HG03457 (cell line): ENCODE measurements around the gene GLS.
A peak's percentile ranks its signal among the peaks of the same experiment; 100 is the strongest.
"Not testable (repeated sequence)": the region's sequence is repeated elsewhere in the genome, so short reads cannot be mapped to it uniquely, and the experiment has no call there.

Source experiments
- ATAC-seq: cut with Tn5 transposase; IDR thresholded peaks from one replicate; pipeline ENCODE4 v1.9.1; 2021; ENCODE audit warnings: moderate number of reproducible peaks; ENCODE audit not compliant: unreplicated experiment

GLS gene

DNA sequence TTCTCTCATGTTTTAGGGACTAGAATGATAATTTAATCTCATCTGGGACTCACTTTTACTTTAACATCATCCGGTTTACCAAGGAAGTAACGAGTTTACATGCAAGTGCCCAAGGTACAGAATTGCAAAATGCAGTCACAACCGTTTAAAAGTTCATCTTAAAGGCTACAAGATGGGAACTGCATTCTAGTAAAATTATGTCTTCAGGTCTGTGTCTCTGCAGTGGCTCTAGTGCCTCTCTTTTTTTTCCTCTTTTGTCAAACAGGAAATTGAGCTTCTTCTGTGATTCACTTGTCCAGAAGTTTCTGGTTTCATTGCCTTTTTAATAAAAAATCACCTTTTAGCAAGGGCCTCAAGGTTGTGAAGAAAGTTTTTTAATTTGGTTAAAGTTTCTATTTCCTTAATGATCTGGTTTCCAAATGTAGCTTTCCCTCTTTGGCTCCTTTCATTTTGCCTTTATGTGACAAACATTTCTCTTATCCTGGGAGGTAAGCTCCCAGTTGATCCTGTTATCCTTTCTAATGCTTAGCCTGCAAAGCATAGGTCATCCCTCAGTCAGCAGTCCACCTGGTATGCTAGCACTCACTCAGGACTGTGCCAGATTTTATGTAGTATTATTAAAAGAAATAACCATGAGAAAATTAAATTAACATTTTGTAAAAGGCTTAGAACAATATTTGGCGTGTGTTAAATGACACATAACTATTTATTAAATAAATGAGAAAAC lies 2.4 kb downstream of the GLS start:
- ATAC-seq, result no peak

DNA sequence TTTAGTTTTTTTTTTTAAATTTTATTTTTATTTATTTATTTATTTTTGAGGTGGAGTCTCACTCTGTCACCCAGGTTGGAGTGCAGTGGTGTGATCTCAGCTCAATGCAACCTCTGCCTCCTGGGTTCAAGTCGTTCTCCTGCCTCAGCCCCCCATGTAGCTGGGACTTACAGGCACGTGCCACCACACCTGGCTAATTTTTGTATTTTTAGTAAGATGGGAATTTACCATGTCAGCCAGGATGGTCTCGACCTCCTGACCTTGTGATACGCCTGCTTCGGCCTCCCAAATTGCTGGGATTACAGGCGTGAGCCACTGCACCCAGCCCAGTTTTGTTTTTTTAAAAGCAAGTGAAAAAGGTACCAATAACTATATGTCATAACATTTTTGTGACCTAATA lies 5.2 kb downstream of the GLS start:
- not testable (repeated sequence) for ATAC-seq

DNA sequence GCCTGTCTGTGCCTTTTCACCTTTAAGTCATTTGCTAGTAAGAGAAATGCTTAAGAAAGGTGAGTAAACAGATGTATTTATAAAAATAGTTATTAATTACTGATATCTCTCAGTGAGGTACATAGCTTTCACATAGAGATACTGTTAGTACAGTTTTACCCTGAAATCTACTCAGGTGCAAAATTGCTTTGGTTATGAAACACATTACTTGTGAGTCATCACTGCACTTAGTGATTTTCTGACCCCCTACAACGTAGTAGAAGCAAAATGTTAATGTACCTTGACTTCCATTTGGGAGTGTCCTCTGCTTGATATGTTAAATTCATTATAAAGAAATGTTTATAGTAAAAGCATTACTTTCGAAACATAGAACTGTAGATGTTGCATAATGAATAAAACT lies 6.5 kb downstream of the GLS start:
- ATAC-seq, result peak; percentile 43

DNA sequence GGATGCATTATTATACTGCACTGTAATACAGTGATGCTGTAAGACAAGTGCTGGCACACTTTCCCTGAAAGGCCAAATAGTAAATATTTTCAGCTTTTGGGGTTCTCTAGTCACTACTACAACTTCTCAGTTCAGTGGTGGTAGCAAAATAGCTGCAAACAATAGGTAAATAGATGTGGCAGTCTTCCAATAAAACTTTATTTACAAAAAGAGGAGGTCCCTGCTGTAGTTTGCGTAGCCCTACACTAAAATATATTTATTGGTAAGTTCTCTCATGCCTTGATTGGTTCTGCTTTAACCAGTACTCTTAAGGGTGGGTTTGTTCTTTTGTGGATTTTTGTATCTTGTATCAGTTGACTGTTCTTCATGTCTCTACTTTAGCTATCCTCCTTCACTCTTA lies 7.8 kb downstream of the GLS start:
- no peak for ATAC-seq

DNA sequence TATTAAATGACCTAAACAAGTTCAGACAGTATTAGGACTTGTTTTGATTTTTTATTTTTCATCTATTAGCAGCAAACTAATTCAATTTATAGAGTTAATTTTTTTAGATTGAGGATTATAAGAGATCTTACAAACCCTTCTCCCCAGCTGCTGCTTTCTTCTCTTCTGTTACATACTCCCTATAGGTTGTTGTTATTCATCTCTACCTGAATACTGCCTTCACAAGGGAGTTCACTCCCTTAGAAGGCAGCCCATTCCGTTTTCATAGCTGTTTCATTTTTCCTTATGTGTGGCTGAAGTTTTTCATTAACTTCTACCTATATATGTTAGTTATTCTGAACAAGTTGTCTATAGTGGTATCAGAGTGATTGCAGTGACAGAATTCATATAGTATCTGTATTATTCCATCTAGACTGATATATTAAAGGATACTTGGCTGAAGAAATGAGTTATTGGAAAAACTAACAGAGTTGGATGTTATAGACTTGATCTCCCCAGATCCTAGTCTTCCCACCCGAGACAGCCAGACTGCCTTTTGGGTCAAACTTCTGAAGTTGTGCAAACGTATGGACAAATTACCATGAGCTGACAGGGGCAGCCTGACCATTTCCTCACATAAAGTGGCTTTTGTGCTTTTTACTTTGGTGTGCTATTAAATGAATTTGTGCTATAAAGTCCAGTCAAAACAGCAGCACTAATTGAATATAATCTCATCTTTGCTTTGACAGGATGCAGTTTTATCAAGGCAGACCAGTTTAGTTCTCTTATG lies 8.7 kb downstream of the GLS start:
- no peak for ATAC-seq

DNA sequence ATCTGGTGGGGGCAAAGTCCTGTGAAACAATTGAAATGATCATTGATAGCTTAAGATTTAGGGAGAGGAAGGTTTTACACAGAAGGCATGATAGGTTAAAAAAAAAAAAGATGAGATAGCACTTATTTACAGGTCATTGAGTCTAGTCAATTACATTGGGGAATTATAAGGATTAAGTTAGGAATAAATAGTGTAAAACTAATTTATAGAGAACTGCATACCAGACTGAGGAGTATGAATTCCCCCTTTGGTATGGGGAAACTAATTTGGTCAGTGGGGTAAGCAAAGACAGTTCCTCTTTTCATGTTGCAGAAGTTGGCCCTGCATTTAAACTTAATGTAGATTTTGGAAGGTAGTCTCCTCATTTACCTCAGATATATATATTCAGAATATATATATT lies 10.8 kb downstream of the GLS start:
- ATAC-seq, result peak; percentile 46

DNA sequence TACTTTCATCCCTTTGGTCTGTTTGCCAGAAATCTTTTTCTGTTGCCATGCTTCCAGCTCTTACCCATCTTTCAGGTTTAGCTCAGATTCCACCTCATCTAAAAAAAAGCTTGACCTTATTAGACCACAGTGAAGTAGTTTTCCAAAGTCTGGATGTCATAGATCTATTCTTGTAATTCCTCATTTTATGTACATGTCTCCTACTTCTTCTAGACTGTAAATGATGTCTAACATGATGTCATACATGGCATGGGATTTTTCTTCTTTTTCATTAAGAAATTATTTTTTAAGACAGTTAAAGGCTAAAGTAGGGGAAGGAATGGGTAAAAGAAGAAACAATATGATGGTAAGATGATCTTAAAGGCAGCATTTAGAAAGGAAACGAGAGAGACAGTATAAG lies 11.3 kb downstream of the GLS start:
- ATAC-seq, result no peak

DNA sequence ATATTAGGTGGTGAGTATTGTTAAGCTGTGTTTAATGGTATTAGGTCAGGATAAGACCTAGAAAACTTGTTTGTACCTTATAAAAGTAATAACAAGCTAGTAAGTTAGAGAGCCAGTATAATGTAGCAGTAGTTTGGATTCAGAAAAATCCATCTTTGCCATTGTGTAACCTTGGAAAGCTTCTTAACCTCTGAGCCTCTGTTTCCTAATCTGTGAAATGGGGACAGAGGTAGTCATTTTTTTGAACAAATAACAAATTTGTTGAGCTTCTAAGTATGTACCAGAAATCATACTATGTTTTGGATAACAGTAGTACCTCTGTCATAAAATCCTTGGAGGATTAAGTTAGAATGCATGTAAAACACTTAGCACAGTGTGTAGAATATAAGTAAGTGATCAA lies 12.5 kb downstream of the GLS start:
- ATAC-seq, result no peak

DNA sequence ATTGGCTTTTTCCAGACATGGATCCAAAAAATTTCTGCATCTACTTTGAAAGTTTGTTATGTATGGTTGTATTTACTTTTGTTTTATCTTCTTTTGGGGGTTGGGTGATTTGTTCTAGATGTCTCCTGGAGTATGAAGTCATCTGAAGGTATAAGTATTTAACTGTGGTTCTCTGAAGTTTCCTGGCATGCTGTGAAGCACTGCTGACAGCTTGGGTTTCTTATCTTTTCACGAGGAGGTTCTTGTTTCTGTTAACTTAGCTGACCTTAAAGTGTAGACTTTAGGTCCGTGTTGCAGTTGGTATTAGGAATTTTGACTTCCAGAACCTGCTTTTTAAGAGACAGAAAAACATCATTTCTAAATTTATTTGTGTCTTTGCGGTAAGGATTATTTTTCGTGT lies 15.9 kb downstream of the GLS start:
- no peak for ATAC-seq

DNA sequence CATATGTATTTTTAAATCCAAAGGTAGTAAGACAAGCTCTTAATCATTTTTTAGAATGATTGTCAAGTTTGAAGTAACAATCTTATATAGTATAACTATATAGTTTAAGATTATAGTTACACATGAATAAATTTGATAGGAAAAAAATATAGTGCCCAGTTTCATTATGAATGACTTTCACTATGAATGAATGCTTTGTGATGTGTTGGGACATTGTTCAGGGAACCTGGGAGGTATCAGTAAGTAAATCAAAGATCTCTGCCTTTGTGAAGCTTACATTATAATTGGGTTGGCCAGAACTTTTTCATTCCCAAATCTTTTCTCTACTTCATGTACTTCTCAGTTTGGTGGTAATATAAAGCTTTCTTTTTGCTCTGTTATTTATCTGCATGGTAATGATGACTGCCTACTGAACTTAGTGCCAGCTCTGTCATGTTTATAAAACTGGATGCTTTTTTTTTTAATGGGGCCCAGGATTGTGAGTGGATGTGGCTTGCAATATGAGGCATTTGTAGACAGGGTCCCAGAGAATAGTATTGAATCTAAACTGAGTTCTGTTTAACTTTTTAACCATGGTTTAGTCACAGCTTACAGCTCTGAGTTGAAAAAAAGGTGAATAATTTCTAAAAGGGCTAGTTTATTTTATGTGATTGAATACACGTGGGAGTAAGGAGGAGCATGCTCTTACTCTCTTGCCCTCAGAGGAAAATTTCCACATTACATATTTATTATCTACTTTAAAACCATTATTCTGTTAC lies 23.3 kb downstream of the GLS start:
- ATAC-seq, result no peak

DNA sequence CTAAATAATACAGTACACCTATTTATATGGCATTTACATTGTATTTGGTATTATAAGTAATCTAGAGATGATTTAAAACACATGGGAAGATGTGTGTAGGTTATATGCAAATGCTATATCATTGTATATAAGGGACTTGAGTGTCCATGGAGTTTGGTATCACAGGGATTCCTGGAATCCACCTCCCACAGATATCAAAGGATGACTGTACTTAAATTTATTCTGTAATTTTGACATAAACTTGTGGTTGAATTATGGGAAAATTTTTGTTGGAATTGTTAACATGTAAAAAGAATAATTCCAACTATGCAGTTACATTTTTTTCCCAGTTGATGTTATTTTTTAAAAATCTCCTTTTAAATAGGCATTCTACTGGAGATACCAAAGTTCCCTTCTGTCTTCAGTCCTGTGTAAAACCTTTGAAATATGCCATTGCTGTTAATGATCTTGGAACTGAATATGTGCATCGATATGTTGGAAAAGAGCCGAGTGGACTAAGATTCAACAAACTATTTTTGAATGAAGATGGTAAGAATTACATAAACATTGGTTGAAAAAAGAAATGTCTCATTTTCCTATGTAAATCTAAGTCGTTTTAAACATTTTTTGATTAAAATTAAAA lies 24.1 kb downstream of the GLS start:
- ATAC-seq, result no peak

DNA sequence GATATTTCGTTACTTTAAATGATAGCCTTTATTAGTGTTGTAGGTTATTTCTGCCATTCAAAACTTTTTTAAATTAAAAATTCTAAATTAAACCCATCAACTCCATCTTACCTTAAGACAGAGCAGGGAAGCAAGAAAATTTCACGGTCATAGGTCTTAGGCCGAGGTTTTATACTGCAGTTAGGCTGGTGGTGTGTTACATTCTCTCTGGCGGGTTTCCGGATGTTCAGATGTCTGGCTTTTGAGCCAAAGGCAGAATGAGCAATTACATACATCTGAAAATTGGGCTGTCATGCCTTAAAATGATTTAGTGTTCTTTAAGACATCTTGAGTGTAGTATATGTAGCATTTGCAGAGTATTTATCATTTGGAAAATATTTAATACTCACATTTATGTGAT lies 27.9 kb downstream of the GLS start:
- no peak for ATAC-seq

DNA sequence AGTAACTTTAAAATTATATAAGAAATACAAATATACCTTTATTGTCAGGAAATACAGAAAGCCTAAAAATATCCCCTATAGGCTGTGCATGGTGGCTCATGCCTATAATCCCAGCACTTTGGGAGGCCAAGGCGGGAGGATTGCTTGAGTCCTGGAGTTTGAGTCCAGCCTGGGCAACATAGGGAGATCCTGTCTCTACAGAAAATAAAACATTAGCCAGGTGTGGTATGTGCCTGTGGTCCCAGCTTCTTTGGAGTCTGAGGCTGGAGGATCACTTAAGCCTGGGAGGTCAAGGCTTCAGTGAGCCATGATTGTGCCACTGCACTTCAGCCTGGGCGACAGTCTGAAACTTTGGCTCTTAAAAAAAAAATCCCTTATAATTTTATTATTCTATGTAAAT lies 29.1 kb downstream of the GLS start:
- ATAC-seq, result no peak

DNA sequence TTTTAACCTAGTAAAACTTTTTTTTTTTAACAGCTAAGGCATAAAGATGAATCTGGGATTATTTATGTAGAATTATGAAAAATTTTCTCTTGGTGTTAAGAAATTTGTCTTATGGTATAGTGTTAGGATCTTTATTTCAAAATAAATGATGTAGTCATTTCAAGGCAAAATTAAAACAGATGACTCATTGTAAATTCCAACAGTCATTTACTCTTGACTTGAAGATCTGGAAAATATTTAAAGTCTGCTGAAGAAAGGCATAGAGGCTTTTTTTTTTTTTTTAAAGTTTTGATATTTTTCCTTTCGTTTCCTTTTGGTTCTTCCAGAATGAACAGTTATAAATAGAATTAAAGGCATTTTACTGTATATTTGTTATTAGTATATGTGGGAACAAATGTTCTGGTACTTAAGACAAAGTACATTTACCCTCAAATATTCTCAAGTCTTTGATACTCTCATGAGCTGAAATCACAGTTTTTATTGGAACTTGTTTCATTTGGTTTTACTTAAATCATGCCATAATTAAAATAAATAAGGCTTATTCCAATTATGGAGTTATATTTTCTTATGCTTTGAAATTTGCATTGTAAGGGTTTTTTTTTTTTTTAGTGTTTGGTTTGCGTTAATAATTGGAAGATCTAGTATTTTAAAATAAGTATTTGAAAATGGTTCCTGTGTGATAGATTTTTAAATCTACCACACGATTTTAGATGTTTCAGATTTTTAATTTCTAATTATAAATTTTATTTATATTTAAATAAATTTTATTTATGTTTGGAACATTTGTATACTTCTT lies 29.9 kb downstream of the GLS start:
- ATAC-seq, result no peak

DNA sequence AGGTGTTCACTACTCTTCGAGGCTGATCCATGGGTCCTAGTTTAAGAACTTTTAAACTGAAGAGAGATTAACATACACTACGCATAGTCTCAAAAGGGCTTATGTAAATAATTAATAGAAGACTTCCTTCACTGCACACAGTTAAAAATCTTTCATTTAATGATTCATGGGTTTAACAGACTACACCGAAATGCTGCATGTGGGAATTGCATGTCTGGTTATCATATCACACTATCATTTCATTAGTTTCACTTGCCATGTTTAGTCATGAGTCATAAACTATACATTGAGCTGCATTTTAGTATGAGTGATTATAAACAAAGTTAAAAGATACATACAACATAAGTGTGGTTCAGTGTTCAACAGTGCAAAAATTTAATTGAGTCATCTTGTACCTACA lies 31.2 kb downstream of the GLS start:
- peak; percentile 91 for ATAC-seq

DNA sequence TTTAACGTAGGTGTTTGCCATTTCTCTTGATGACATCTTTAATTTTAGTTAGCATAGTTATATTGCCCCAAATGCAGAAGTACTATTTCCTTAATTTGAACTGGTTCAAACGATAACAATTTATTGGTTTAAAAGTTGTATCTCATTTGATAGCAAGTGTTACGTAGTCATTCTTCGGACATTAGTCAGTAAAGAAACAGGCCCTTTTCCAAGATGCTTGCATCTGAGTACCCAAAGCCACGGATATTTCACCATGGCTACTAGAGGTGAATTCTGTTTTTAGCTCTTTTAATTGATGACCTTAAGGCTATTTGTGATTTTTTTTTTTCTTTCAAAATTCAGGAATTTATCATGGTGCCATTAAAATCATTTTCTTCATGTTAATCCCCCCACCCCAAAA lies 32.1 kb downstream of the GLS start:
- ATAC-seq, result no peak

DNA sequence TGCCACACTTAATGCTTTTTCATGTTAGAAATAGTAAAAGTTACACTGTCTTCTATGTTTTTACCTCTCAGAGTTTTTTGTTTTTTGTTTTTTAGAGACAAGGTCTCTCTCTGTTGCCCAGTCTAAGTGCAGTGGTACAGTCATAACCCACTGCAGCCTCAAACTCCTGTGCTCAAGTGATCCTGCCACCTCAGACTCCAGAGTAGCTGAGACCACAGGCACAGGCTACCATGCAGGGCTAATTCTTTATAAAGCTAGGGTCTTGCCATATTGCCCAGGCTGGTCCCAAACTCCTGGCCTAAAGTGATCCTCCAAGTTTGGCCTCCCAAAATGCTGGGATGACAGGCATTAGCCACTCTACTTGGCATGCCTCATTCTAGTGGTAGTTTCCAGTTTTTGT lies 33.1 kb downstream of the GLS start:
- no peak for ATAC-seq

DNA sequence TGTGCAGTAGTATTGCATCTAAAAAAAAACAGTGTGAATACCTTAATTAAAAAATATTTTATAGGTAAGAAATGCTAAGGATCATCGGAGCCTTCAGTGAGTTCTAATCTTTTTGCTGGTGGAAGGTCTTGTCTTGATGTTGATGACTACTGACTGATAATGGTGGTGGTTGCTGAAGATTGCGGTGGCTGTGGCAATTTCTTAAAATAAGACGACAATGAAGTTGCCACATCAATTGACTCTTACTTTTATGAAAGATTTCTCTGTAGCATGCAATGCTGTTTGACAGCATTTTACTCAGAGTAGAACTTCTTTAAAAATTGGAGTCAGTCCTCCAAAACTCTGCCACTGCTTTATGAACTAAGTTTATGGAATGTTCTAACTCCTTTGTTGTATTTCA lies 36.2 kb downstream of the GLS start:
- no peak for ATAC-seq

DNA sequence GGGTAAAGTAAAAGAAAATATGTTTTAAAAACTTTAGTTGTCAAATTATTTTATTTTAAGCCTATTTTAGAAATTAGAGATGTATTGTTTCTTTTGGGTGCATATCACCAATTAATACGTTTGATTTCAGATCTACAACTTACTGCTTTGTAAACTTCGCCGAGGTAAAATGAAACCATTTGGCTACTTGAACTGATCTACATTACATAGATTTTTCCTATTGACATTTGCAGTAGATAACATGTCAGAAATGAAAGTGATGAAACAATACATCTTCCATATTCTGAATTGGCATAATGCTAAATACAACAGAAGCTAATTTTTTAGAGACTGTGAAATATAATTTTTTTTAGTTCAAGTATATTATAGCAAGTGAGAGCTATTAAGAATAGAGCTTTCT lies 39.5 kb downstream of the GLS start:
- no peak for ATAC-seq

DNA sequence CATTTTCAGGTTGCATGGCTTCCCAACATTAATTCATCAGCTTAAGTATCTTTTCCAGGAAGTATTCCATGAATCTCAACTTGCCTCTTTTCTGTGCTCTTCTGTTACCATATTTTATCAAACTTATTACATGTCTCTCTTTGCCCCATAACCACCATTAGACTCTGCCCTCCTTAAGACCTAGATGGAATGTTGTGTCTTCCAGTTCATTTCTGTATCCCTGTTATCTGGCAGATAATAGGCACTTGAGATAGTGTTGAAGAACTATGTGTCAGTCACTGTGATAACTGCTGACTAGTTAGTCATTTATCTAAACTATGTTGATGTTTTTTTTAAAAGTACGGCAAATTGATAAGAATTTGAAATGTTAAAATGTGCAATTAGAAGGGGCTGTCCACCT lies 41.8 kb downstream of the GLS start:
- no peak for ATAC-seq

DNA sequence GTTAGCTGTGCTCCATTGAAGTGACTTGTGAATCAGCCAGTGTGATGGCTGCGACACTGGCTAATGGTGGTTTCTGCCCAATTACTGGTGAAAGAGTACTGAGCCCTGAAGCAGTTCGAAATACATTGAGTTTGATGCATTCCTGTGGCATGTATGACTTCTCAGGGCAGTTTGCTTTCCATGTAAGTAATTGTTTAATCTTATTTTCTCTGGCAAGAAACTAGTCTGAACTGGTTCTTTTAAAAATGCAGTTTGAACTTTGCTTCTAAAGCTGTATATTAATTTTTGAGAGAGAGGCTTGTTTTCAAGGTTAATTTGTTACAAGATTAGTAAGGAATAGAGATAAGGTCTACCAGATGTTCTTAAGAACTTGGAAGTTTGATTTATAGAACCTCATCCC lies 46.7 kb downstream of the GLS start:
- no peak for ATAC-seq
